Breast epithelium (tissue), 4 donors: ENCODE data around the gene ATP2C2. TPM values are rescaled to one million over a fixed set of nuclear protein-coding genes. Genes with fewer than 3 reads are reported as not detected.

Experiments used
- DNase-seq, 2 donors: peaks; one replicate each; pipeline ENCODE4 v3.0.0-alpha.2; 2019; ENCODE audit warnings: low spot score in 2 of 2
- H3K27ac ChIP-seq, 2 donors: fragments of 200-600 bp; sonication (generic) in 1 of 2; one replicate each; pipeline ENCODE4 v1.5.1; 2016 to 2019; ENCODE audit warnings: mild to moderate bottlenecking in 1 of 2
- H3K27me3 ChIP-seq, 2 donors: fragments of 200-600 bp; sonication (generic) in 1 of 2; one replicate each; pipeline versions ENCODE4 v1.5.1 to v1.6.0; 2017 to 2019; ENCODE audit warnings: control low read depth in 1 of 2, mild to moderate bottlenecking in 1 of 2
- H3K36me3 ChIP-seq: fragments of 200-600 bp; one replicate; pipeline ENCODE4 v1.5.1; 2019
- H3K4me1 ChIP-seq, 2 donors: fragments of 200-600 bp; sonication (generic); one replicate each; pipeline ENCODE4 v1.5.1; 2016 to 2019; ENCODE audit warnings: control low read depth in 1 of 2
- H3K4me3 ChIP-seq, 3 donors: fragments of 200-600 bp; sonication (generic); 1 replicate in 2 of 3; 2 replicates in 1 of 3; pipeline ENCODE4 v1.5.1; 2016 to 2019; ENCODE audit warnings: mild to moderate bottlenecking in 3 of 3, moderate library complexity in 2 of 3
- H3K9me3 ChIP-seq, 2 donors: fragments of 200-600 bp; sonication (generic) in 1 of 2; one replicate each; pipeline ENCODE4 v1.5.1; 2016 to 2019; ENCODE audit warnings: control low read depth in 1 of 2
- POLR2A ChIP-seq: fragments of 450-650 bp; IDR thresholded peaks from one replicate; pipeline ENCODE4 v1.6.1; 2016; ENCODE audit warnings: antibody characterized with exemption, mild to moderate bottlenecking, moderate library complexity
- POLR2AphosphoS5 ChIP-seq, 3 donors: sonication (generic); formaldehyde crosslinking; IDR thresholded peaks; one replicate each; pipeline ENCODE4 v1.6.1; 2017; ENCODE audit warnings: antibody characterized with exemption in 3 of 3
- intact Hi-C: fragments of 100-400 bp; cut with DNase I; formaldehyde crosslinking; loops from one replicate; pipeline ENCODE4 v1.15.1; 2023; ENCODE audit warnings: low total_unique reads
- total RNA-seq, 3 donors: library from RNA; depleted of rRNA; stranded (reverse); fragments of >200 nt; gene quantifications; one replicate each; pipeline ENCODE4 v1.1.0, GENCODE V29; 2016
- TF ChIP-seq, protein P1 (sequence below), 3 donors: fragments of 450-650 bp; IDR thresholded peaks; one replicate each; pipeline ENCODE4 v1.5.1; 2016 to 2017; ENCODE audit warnings: antibody characterized with exemption in 3 of 3, mild to moderate bottlenecking in 3 of 3, moderate library complexity in 3 of 3

The ATP2C2 gene
- total RNA-seq, 3 donors from 2014 or later, result 6.0 to 28.5 TPM; not detected in 1

DNA sequence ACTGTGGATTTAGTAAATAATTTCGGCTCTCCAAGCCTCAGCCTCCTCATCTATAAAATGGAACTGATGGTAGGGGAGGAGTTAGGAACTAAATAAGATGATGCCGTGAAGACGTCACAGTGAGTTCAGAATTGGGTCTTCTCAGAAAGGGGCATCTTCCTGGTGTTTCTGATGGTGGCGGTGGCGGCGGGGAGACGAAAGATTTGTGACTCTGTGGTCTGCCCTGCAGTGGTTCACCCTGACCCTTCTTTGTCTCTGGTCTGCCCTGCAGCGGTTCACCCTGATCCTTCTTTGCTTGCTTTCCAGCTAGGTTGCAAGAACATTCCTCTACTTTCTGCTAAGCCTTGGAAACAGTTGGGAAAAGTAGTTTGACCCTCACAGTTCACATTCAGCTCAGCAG is 39.3 kb upstream of the ATP2C2 start:
- Histone ChIP-seq H3K4me3 (no peak overlapping the region), H3K4me1 (no peaks in the 10 kb centered on the region), H3K27ac (no peak overlapping the region), H3K9me3 (no peaks in the 10 kb centered on the region), H3K27me3 (no peaks in the 10 kb centered on the region), H3K36me3 (no peaks in the 10 kb centered on the region)
- intact Hi-C loops, result no loop called here
- no peak for TF ChIP-seq POLR2AphosphoS5 (IDR thresholded peaks at IDR 0.05)
- no peak for TF ChIP-seq POLR2A
- TF ChIP-seq, protein P1, sequence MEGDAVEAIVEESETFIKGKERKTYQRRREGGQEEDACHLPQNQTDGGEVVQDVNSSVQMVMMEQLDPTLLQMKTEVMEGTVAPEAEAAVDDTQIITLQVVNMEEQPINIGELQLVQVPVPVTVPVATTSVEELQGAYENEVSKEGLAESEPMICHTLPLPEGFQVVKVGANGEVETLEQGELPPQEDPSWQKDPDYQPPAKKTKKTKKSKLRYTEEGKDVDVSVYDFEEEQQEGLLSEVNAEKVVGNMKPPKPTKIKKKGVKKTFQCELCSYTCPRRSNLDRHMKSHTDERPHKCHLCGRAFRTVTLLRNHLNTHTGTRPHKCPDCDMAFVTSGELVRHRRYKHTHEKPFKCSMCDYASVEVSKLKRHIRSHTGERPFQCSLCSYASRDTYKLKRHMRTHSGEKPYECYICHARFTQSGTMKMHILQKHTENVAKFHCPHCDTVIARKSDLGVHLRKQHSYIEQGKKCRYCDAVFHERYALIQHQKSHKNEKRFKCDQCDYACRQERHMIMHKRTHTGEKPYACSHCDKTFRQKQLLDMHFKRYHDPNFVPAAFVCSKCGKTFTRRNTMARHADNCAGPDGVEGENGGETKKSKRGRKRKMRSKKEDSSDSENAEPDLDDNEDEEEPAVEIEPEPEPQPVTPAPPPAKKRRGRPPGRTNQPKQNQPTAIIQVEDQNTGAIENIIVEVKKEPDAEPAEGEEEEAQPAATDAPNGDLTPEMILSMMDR (IDR thresholded peaks at IDR 0.05), result no peak
- DNase-seq, result no peak

- no peak for DNase-seq
- Histone ChIP-seq H3K27me3 (no peaks in the 10 kb centered on the region), H3K9me3 (peaks cover 0 to 3% of the 10 kb centered on the region in 2 donors), H3K36me3 (no peaks in the 10 kb centered on the region), H3K27ac (no peak overlapping the region), H3K4me1 (no peaks in the 10 kb centered on the region), H3K4me3 (no peak overlapping the region)
- TF ChIP-seq POLR2AphosphoS5 (IDR thresholded peaks at IDR 0.05) (no peak), POLR2A (no peak)
- TF ChIP-seq, protein P1 (IDR thresholded peaks at IDR 0.05), result no peak
- intact Hi-C loops, result no loop called here
Observed at GRCh38 chr16:84329843-84330684, 38.3 kb upstream of the ATP2C2 start.

DNA sequence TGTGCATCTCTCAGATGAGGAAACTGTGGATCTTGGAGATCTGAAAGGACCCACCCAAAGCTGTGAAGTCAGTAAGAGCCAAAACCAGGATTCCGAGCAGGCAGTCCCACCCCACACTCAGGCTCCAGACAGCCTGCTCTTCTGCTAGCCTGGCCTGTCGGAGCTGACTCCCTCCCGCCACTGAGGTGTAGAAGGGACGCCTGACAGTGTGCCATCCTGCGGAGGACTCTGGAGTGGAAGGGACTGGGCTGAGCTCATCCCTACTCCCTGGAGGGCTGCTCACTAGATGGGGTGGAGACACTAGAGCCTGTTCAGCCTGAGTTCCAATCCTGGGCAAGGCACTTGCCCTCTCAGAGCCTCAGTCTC is 37.7 kb upstream of the ATP2C2 start:
- no peaks in the 10 kb centered on the region for H3K27me3 ChIP-seq
- no peak overlapping the region for H3K27ac ChIP-seq
- intact Hi-C loops, result no loop called here
- no peak for DNase-seq
- no peak for TF ChIP-seq POLR2AphosphoS5 (IDR thresholded peaks at IDR 0.05)
- no peak overlapping the region for H3K4me3 ChIP-seq
- H3K4me1 ChIP-seq, result no peaks in the 10 kb centered on the region
- H3K36me3 ChIP-seq, result no peaks in the 10 kb centered on the region
- peaks cover 0 to 3% of the 10 kb centered on the region in 2 donors for H3K9me3 ChIP-seq

DNA sequence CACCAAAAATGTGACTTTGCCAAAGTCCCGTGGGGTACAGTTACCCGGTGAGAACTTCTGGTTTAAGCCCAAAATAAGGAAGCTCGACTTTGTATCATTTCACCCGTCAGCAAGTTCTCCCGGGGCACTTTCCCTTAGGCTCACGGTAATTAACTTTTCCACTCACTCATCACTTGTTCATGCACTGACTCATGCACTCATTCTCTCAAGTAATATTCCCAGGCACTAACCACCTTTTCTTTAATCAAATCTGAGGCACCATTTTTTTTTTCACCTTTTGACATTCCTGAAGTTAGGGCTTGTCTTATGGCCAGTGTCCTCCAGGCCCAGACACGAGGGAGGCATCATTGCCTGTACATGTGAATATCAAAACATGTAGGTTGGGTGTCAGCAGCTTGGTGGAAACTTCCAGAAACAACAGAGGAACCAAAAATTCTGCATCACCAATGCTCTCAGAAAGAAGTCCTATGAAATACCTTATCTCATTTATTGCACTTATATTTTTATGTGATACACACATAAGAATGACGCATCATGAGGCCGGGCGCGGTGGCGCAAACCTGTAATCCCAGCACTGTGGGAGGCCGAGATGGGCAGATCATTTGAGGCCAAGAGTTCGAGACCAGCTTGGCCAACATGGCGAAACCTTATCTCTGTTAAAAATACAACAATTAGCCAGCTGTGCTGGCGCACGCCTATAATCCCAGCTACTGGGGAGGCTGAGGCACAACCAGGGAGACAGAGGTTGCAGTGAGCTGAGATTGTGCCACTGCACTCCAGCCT is 36.1 kb upstream of the ATP2C2 start:
- Histone ChIP-seq H3K27me3 (no peaks in the 10 kb centered on the region), H3K4me3 (no peak overlapping the region), H3K36me3 (no peaks in the 10 kb centered on the region), H3K9me3 (peaks cover 7 to 12% of the 10 kb centered on the region in 2 donors), H3K27ac (no peak overlapping the region), H3K4me1 (no peaks in the 10 kb centered on the region)
- TF ChIP-seq POLR2A (no peak), POLR2AphosphoS5 (IDR thresholded peaks at IDR 0.05) (no peak)
- TF ChIP-seq, protein P1 (IDR thresholded peaks at IDR 0.05), result no peak
- no peak for DNase-seq
- intact Hi-C loops, result no loop called here

DNA sequence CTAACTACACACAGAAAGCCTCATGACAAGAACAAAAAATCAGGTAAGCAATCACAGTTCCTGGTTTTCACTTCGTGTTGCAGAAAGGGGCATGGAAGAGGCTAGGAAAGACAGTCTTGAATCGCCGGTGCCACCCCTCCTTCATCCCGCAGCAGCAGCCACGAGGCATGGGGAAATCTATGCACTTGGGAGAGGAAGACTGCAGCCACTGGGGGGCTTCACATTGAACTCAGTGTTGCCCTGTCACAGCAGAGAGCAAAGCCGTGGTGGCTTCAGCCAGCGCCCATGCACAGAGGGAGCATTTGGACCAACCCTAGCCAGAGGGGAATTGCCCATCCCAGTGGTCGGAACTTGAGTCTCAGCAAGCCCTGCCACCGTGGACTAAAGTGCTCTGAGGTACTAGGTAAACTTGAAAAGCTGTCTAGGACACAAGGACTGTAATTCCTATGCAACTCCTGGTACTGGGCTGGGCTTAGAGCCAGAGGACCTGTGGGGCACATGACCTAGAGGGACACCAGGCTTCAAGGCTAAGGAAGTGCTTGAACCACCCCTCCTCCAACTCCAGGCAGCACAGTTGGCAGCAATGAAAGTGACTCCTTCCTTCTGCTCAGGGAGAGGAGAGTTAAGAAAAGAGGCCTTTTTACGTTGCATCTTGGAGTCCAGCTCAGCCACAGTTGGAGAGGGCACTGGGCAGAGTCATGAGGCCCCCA is 35.2 kb upstream of the ATP2C2 start:
- no peaks in the 10 kb centered on the region for H3K4me1 ChIP-seq
- H3K9me3 ChIP-seq, result peaks cover 8 to 15% of the 10 kb centered on the region in 2 donors
- TF ChIP-seq, protein P1 (IDR thresholded peaks at IDR 0.05), result no peak
- TF ChIP-seq POLR2A (no peak), POLR2AphosphoS5 (IDR thresholded peaks at IDR 0.05) (no peak)
- no peak for DNase-seq
- no peaks in the 10 kb centered on the region for H3K27me3 ChIP-seq
- no peaks in the 10 kb centered on the region for H3K36me3 ChIP-seq
- no peak overlapping the region for H3K4me3 ChIP-seq
- intact Hi-C loops, result no loop called here
- H3K27ac ChIP-seq, result no peak overlapping the region
